ENCODE measurements around the gene COMTD1. TPM values are rescaled to one million over a fixed set of nuclear protein-coding genes. Genes with fewer than 3 reads are reported as not detected.

The COMTD1 gene
- total RNA-seq (2022; extraction: Qiagen RNA extraction; ENCODE audit: low read depth), result 37.6 to 57.8 TPM (median 56.9 TPM) in 5 replicates

DNA sequence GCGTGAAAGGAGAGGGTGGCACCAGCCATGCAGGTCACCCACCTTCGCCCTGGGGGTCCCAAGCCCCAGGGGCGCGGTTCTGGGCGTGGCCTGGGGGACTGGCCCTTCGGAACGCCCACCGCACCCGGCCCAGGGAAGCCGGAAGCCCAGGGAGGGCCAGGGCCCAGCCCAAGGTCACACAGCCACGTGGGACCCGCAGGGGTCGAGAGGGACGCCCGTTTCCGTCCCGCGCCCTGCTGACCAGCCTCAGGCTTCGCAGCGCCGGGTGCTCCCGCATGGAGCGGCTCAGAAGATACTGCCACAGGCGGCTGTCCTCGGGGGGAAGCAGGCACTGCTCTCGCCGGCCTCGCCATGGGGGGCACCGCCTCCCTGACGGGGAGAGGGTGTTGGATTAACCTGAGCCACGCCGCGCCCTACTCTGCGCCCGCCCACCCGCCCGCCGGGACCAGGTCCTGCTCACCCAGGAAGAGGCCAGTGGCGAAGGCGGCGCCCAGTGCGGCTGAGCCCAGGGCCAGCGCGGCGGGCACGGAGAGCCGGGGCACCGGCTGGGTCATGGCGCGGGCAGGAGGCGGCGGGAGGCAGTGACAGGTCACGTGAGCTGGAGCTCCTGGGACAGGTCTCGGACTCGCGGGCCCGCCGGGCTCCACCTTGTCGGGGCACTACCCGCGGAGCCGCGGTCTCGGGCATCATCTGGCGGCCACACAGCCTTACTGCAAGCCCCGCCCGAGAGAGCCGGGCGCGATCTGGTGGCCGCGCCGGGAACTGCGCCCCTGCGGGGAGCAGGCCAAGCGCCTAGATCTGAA, at the start of gene COMTD1:
TSS of gene COMTD1 (minus strand) at position 583 of the 803 bp plus-strand sequence. CDS start at position 554, 29 bp downstream.

DNA sequence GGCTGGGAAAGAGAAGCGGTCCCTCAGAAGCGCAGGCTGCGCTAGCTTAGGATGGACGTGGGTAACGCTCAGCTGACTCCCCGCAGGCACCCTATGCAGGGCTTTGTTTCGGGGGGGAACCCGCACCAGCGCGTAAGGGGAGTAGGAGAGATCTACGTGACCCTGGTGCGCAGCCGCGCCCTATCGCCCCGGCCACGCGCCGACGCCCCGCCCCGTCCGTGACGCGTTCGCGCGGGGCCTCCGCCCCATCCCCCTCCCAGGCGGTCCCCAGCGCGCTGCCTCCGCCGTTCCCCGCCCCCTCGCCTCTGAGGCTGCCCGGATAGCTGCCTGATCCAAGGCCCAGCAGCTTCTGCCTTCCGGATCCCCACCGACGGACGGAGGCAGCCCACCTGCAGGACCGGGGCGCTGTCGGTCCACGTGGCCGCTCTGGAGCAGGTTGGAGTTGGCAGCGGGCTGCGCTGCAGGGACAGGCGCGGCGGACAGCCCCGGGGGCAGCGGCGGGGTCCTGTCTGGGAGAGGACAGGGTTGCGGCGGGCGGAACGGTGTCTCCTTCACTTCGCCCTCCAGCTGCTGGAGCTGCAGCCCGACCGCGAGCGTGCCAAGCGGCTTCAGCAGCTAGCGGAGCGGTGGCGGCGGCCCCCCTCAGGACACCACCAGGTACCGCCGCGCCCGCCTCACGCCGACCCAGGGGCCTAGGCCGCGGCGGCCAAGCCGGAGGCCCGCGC, 25.3 kb downstream of the COMTD1 start, which contains the start of gene VDAC2:
TSS of gene VDAC2 (plus strand) at position 515 of the 725 bp plus-strand sequence. CDS start 363 bp downstream, outside the sequence.

Other genes starting within 250 kb of the COMTD1 start
- gene SAMD8, start 124.3 kb downstream of the COMTD1 start, total RNA-seq (2022; extraction: Qiagen RNA extraction; ENCODE audit: low read depth), result 7.4 to 14.9 TPM (median 13.8 TPM) in 5 replicates
- gene VDAC2, start 25.2 kb downstream of the COMTD1 start, total RNA-seq (2022; extraction: Qiagen RNA extraction; ENCODE audit: low read depth), result 321 to 347 TPM (median 335 TPM) in 5 replicates
- 8.7 to 12.1 TPM (median 11.6 TPM) in 5 replicates for gene ZNF503, start 165.8 kb upstream of the COMTD1 start, total RNA-seq (2022; extraction: Qiagen RNA extraction; ENCODE audit: low read depth)
- gene LRMDA, start 195.7 kb upstream of the COMTD1 start, total RNA-seq (2022; extraction: Qiagen RNA extraction; ENCODE audit: low read depth), result 2.6 to 6.6 TPM (median 5.3 TPM) in 5 replicates

Measured in A549 treated with GW870086 at 1 μM for 4 hours (cell line).